Smooth muscle cell (in vitro differentiated cells): ENCODE results near the gene CAD. TPM values are rescaled to one million over a fixed set of nuclear protein-coding genes. Genes with fewer than 3 reads are reported as not detected.
A peak's percentile ranks its signal among the peaks of the same experiment; 100 is the strongest.

Experiments used
- DNase-seq: peaks from one replicate; lab custom pipeline; 2025; ENCODE audit not compliant: unreplicated experiment; lab: John Stamatoyannopoulos, UW
- H2AFZ ChIP-seq: fragments of 200-600 bp; sonication (generic); 2 replicates; pipeline ENCODE4 v1.6.0; 2016; ENCODE audit warnings: antibody characterized with exemption, low read depth, mild to moderate bottlenecking
- H3F3A ChIP-seq: fragments of 200-600 bp; sonication (generic); 2 replicates; pipeline ENCODE4 v1.6.0; 2017; ENCODE audit warnings: antibody characterized with exemption, low read depth
- H3K27ac ChIP-seq: fragments of 200-600 bp; sonication (generic); 2 replicates; pipeline ENCODE4 v1.5.1; 2016; ENCODE audit warnings: low read depth, mild to moderate bottlenecking
- H3K27me3 ChIP-seq: fragments of 200-600 bp; sonication (generic); 2 replicates; pipeline ENCODE4 v1.6.1; 2016; ENCODE audit warnings: low read depth, mild to moderate bottlenecking
- H3K36me3 ChIP-seq: fragments of 200-600 bp; sonication (generic); 2 replicates; pipeline ENCODE4 v1.5.1; 2016; ENCODE audit warnings: low read depth
- H3K4me1 ChIP-seq: fragments of 200-600 bp; sonication (generic); 2 replicates; pipeline ENCODE4 v1.5.1; 2016; ENCODE audit warnings: low read depth
- H3K4me2 ChIP-seq: fragments of 200-600 bp; sonication (generic); 2 replicates; pipeline ENCODE4 v1.6.0; 2016; ENCODE audit warnings: mild to moderate bottlenecking
- H3K4me3 ChIP-seq: fragments of 200-600 bp; sonication (generic); 2 replicates; pipeline ENCODE4 v1.5.1; 2016; ENCODE audit warnings: mild to moderate bottlenecking
- H3K79me2 ChIP-seq: fragments of 200-600 bp; sonication (generic); 2 replicates; pipeline ENCODE4 v1.6.0; 2016; ENCODE audit warnings: low read depth, mild to moderate bottlenecking
- H3K9ac ChIP-seq: fragments of 200-600 bp; sonication (generic); 2 replicates; pipeline ENCODE4 v1.6.0; 2016; ENCODE audit warnings: low read depth
- H3K9me3 ChIP-seq: fragments of 200-600 bp; sonication (generic); replicated peaks from 2 replicates; pipeline ENCODE4 v1.5.1; 2016; ENCODE audit warnings: low read depth
- H4K20me1 ChIP-seq: fragments of 200-600 bp; sonication (generic); 2 replicates; pipeline ENCODE4 v1.6.0; 2016; ENCODE audit warnings: low read depth
- CTCF ChIP-seq: fragments of 200-600 bp; sonication (generic); IDR thresholded peaks from 2 replicates; pipeline ENCODE4 v1.5.1; 2017; ENCODE audit warnings: borderline replicate concordance, mild to moderate bottlenecking, antibody characterized with exemption; ENCODE audit not compliant: insufficient read depth, poor library complexity, severe bottlenecking
- WGBS: methylation state at CpG from one replicate; pipeline ENCODE4 v1.1.7; 2016; ENCODE audit warnings: low lambda C conversion rate; 5-methylcytosine and 5-hydroxymethylcytosine counted together
- polyA plus RNA-seq: library from polyadenylated mRNA; unstranded; fragments of >200 nt; fragmentation: Nextera tagmentation; extraction: Ambion mirVana; gene quantifications from 2 replicates; pipeline ENCODE4 v1.2.1, GENCODE V29; 2016
- total RNA-seq: library from RNA; depleted of rRNA; stranded (reverse); fragments of >200 nt; gene quantifications from 2 replicates; pipeline ENCODE4 v1.2.3, GENCODE V29; 2014

Gene CAD
- total and polyA plus RNA-seq, 2 experiments from 2014 or later = 20.3 to 34.3 TPM

- Histone ChIP-seq H3K36me3 (no peaks in the 10 kb centered on the region), H3K9me3 (no peaks in the 10 kb centered on the region), H3K4me3 (peak overlapping the region; percentile 46), H2AFZ (no peak overlapping the region), H3F3A (no peaks in the 10 kb centered on the region), H3K27me3 (peaks cover 100% of the 10 kb centered on the region), H3K4me1 (peaks cover 18% of the 10 kb centered on the region), H4K20me1 (no peaks in the 10 kb centered on the region), H3K27ac (no peak overlapping the region), H3K79me2 (no peaks in the 10 kb centered on the region), H3K9ac (no peak overlapping the region), H3K4me2 (peak overlapping the region; percentile 88)
- no peak for TF ChIP-seq CTCF
- no peak for DNase-seq
- WGBS = 5% methylated on average over 46 of the region's 46 CpGs
Measured at GRCh38 chr2:27263287-27264252, 46.4 kb downstream of the CAD start.

- no peak for DNase-seq
- 1% methylated on average over 22 of the region's 38 CpGs for WGBS
- no peak for TF ChIP-seq CTCF
- Histone ChIP-seq H2AFZ (peak overlapping the region; percentile 69), H3F3A (no peaks in the 10 kb centered on the region), H3K36me3 (no peaks in the 10 kb centered on the region), H4K20me1 (no peaks in the 10 kb centered on the region), H3K27me3 (peaks cover 97% of the 10 kb centered on the region), H3K9ac (no peak overlapping the region), H3K4me3 (peak overlapping the region; percentile 38), H3K9me3 (no peaks in the 10 kb centered on the region), H3K27ac (no peak overlapping the region), H3K79me2 (no peaks in the 10 kb centered on the region), H3K4me1 (peaks cover 18% of the 10 kb centered on the region), H3K4me2 (peak overlapping the region; percentile 84)
Measured at GRCh38 chr2:27264253-27264752, 47.1 kb downstream of the CAD start.

GRCh38 chr2:27264753-27265535 lies 47.8 kb downstream of the CAD start:
- Histone ChIP-seq H3K27ac (no peak overlapping the region), H3K36me3 (no peaks in the 10 kb centered on the region), H3K4me3 (peak overlapping the region; percentile 38), H3K9ac (no peak overlapping the region), H3K4me1 (peaks cover 18% of the 10 kb centered on the region), H3K9me3 (no peaks in the 10 kb centered on the region), H3K79me2 (no peaks in the 10 kb centered on the region), H3K27me3 (peaks cover 96% of the 10 kb centered on the region), H3K4me2 (peak overlapping the region; percentile 84), H2AFZ (peak overlapping the region; percentile 69), H3F3A (no peaks in the 10 kb centered on the region), H4K20me1 (no peaks in the 10 kb centered on the region)
- WGBS = 6% methylated on average over 56 of the region's 56 CpGs
- TF ChIP-seq CTCF = peak; percentile 43
- peak; percentile 30 for DNase-seq
